Measurements from ENCODE around the gene PRDX2.
A peak's percentile ranks its signal among the peaks of the same experiment; 100 is the strongest.

Gene PRDX2

GRCh38 chr19:12779162-12779993 lies 22.2 kb downstream of the PRDX2 start:
- DNase-seq: no peak

- no peak for DNase-seq
Observed at GRCh38 chr19:12778905-12779161, 22.8 kb downstream of the PRDX2 start.

GRCh38 chr19:12778017-12778904 lies 23.3 kb downstream of the PRDX2 start:
- no peak for DNase-seq

GRCh38 chr19:12777217-12778016 lies 24.2 kb downstream of the PRDX2 start:
- peak; percentile 57 to 91 for DNase-seq

GRCh38 chr19:12774588-12775555 lies 26.7 kb downstream of the PRDX2 start, which contains the start of gene HOOK2:
TSS of gene HOOK2 (minus strand) at chr19:12775552. CDS start at chr19:12775449, 103 bp downstream.
- DNase-seq: no peak

GRCh38 chr19:12773571-12773970 lies 28.0 kb downstream of the PRDX2 start:
- DNase-seq: peak in 1 of 2 donors; percentile 9

- DNase-seq: no peak
Observed at GRCh38 chr19:12772323-12772722, 29.3 kb downstream of the PRDX2 start.

GRCh38 chr19:12770922-12771321 lies 30.7 kb downstream of the PRDX2 start:
- no peak for DNase-seq

GRCh38 chr19:12769689-12770088 lies 31.9 kb downstream of the PRDX2 start:
- DNase-seq: no peak

GRCh38 chr19:12767666-12768065 lies 33.9 kb downstream of the PRDX2 start:
- DNase-seq: no peak

- DNase-seq: no peak
Observed at GRCh38 chr19:12767150-12767549, 34.5 kb downstream of the PRDX2 start.

- peak; percentile 67 to 83 for DNase-seq
Observed at GRCh38 chr19:12766051-12766521, 35.5 kb downstream of the PRDX2 start.

GRCh38 chr19:12764698-12765097 lies 36.9 kb downstream of the PRDX2 start:
- no peak for DNase-seq

GRCh38 chr19:12763100-12763499 lies 38.5 kb downstream of the PRDX2 start:
- DNase-seq: no peak

GRCh38 chr19:12759686-12760085 lies 41.9 kb downstream of the PRDX2 start:
- no peak for DNase-seq

GRCh38 chr19:12757544-12758274 lies 43.9 kb downstream of the PRDX2 start:
- peak; percentile 64 to 85 for DNase-seq

GRCh38 chr19:12756150-12756883 lies 45.3 kb downstream of the PRDX2 start:
- no peak for DNase-seq

GRCh38 chr19:12754465-12755196 lies 47.0 kb downstream of the PRDX2 start:
- DNase-seq: no peak

- no peak for DNase-seq
Observed at GRCh38 chr19:12752056-12752781, 49.4 kb downstream of the PRDX2 start.

Data from inflammatory macrophage treated with lipopolysaccharide for 1 hour (primary cell).